Activated CD8-positive, alpha-beta memory T cell treated with anti-CD3 and anti-CD28 coated beads, Interleukin-2, amount 50 U/mL, for 24 hours (primary cell): ENCODE data around the gene TLX2.
"Not testable (repeated sequence)": the region's sequence is repeated elsewhere in the genome, so short reads cannot be mapped to it uniquely, and the experiment has no call there.

Experiments used
- DNase-seq: peaks from one replicate; pipeline ENCODE4 v3.0.0-alpha.2; 2020; ENCODE audit errors: extremely low read depth

TLX2 gene

GRCh38 chr2:74554820-74555531 lies 40.7 kb downstream of the TLX2 start:
- no peak for DNase-seq

GRCh38 chr2:74555610-74556103 lies 41.4 kb downstream of the TLX2 start:
- no peak for DNase-seq

- DNase-seq: no peak
Measured at GRCh38 chr2:74556159-74556558, 41.9 kb downstream of the TLX2 start.

- DNase-seq: no peak
Measured at GRCh38 chr2:74556831-74557370, 42.7 kb downstream of the TLX2 start.

DNA sequence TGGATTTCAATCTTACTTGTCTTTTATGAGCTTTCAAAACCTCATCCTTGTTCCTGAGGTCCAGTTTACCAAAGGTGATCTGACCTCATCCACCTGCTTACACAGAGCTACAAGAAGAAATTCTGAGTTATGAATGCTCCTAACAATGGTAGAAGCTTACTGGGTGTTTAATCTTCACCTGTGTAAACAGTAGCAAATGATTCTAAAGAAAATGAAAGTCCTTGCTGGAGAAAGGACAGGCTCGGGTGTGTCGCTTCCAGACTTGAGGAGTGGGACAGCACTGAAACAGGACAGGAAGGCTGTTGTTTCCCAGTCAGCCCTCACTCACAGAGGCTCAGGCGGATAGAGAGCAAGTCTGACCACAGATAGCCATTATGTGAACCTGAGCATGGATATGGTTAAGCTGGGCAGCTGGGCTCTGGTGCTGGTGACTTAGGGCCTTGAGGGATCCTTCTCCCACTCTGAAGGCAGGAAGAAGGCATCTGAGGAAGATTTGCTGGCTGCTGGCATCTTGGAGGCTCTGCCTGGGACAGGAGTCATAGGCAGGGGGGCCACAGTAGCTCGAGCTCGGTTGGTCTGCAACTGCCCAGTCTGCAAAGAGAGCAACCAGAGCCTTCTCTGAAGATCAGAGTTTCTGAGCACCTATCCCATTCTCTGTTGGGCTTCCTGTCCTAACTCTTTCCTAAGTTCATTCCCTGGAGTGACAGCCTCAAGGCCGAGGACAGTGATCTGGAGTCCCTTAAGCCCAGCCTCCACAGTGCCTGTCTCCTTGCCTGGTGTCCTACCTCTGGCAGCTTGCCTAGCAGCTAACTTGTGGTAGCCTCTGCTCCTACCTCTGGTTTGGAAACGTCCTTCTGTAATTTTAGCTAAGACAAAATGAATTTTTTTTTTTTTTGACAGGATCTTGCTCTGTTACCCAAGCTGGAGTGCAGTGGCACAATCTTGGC lies 44.3 kb downstream of the TLX2 start:
- no peak for DNase-seq

- DNase-seq: no peak
Measured at GRCh38 chr2:74559912-74560311, 45.7 kb downstream of the TLX2 start.

DNA sequence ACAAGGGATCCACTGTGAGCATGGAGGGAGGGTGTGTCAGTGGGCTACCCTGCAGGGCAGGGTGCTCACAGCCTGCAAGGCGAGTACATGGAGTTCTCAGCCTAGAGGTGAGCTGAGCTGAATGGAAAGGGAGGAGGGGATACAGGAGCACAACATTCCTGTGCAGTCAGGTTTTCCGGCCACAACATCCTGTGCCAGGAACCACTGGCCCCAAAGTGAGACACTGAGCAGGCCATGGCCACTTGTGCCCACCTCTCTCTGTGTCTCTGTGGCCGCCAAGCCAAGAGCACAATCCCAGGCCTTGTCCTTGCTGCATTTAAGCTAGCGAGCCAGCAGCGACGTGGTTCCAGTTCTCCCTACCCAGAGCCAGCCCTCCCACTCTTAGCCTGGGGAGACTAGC lies 46.3 kb downstream of the TLX2 start:
- DNase-seq: no peak

- DNase-seq: not testable (repeated sequence)
Measured at GRCh38 chr2:74561022-74561421, 46.8 kb downstream of the TLX2 start.

GRCh38 chr2:74562126-74562775 lies 48.0 kb downstream of the TLX2 start:
- DNase-seq: no peak

GRCh38 chr2:74564222-74564621 lies 50.0 kb downstream of the TLX2 start:
- DNase-seq: no peak

- no peak for DNase-seq
Measured at GRCh38 chr2:74566076-74566753, 52.0 kb downstream of the TLX2 start.

DNA sequence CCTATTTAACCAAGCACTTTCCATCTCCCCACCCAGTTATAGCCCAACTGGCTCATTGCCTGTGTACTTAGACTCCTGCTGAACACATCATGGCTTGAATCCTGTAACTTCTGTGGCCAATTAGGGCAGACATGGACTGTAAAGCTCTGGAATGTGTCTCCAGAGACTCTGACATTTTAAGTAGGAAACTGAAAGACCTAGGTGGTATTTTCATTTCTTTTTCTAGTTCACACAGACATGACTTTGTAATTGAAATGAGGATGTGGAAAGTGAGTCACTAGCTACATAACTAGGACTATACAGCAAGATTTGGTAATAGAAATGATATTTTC lies 52.5 kb downstream of the TLX2 start:
- DNase-seq: no peak
